ENCODE measurements around the gene NEK9. TPM values are rescaled to one million over a fixed set of nuclear protein-coding genes. Genes with fewer than 3 reads are reported as not detected.

Gene NEK9
- total and polyA plus RNA-seq, 9 of the 15 experiments (the other 6 are each of a cell fraction or from before 2014, with no cell fraction given), result 2.8 to 39.6 (median 19.8) TPM

- Histone ChIP-seq H3K27me3 (ENCODE audit: control insufficient read depth in 2 of 2, insufficient read depth in 2 of 2, low read length in 2 of 2) (no peaks in the 10 kb centered on the region), H2AFZ (ENCODE audit: low read depth, low read length) (peak overlapping the region; percentile 86), H3K9me1 (ENCODE audit: control insufficient read depth, insufficient read depth, low read length) (peaks cover 3% of the 10 kb centered on the region), H3K9ac (ENCODE audit: insufficient read depth in 1 of 2, low read depth in 2 of 2, low read length in 2 of 2) (peak overlapping the region; percentile 87), H4K20me1 (replicated peaks; ENCODE audit: control insufficient read depth, insufficient read depth, low read length) (no peaks in the 10 kb centered on the region), H3K4me1 (replicated peaks in 1 of 2; ENCODE audit: control insufficient read depth in 2 of 2, insufficient read depth in 2 of 2, low read length in 2 of 2) (peaks cover 29 to 32% of the 10 kb centered on the region in 2 experiments; a peak in 4 of 5 replicates), H3K9me3 (replicated peaks; ENCODE audit: control insufficient read depth, insufficient read depth, low read depth, low read length) (no peaks in the 10 kb centered on the region), H3K79me2 (ENCODE audit: control insufficient read depth, insufficient read depth, low read length) (peaks cover 69% of the 10 kb centered on the region), H3K36me3 (ENCODE audit: control insufficient read depth, insufficient read depth, low read length) (no peaks in the 10 kb centered on the region; the same call in 2 of the 3 replicates), H3K4me2 (ENCODE audit: insufficient read depth, low read length) (peak overlapping the region; percentile 96), H3K4me3 (peak overlapping the region; percentile 41), H3K27ac (ENCODE audit: extremely low read depth, low read depth, low read length) (peak overlapping the region; percentile 93)
- DNase-seq (ENCODE audit: extremely low read depth in 1 of 4, low spot score in 3 of 4) (peak in 2 of 4 experiments; percentile 10 to 26), FAIRE-seq (peak; percentile 40), ATAC-seq (peak; percentile 1; the same call in 2 of the 3 replicates)
- intact Hi-C loops (cut with micrococcal nuclease), result no loop called here
- ChIA-PET POLR2A (interaction anchor here (0.6 to 1.0 kb wide), 7 partner anchors 20 to 561 kb away, joined by 3 to 4 read pairs (median 3); partner anchors contain the start of gene EIF2B2), CTCF (ENCODE audit: low intra/inter-chr PET ratio) (no interaction called here)
- in situ Hi-C loops (cut with MboI), result no loop called here
- WGBS (ENCODE audit: insufficient coverage, low coverage, missing lambda C conversion rate), result under 1% methylated on average over 10 of the region's 15 CpGs
- TSS peak; percentile 85 for BruUV-seq (replicated peaks)
- TF ChIP-seq TFAP4 (CRISPR knock-in tag; IDR thresholded peaks at IDR 0.05; ENCODE audit: borderline replicate concordance) (no peak), POLR2B (IDR thresholded peaks at IDR 0.05; ENCODE audit: low read depth, partially characterized antibody) (peak; percentile 50), MAFG (tag; conservative IDR thresholded peaks at IDR 0.05) (peak; percentile 92), SUPT5H (IDR thresholded peaks at IDR 0.05) (0 out of 2 replicates have a peak, but pooled peaks have one; percentile 13), POLR2H (tag; IDR thresholded peaks at IDR 0.05; ENCODE audit: low read depth) (no peak), EHMT2 (IDR thresholded peaks at IDR 0.05) (0 out of 2 replicates have a peak, but pooled peaks have one; percentile 71), SAFB (IDR thresholded peaks at IDR 0.05; ENCODE audit: borderline replicate concordance, low read depth, low read length) (no peak), BACH1 (tag; IDR thresholded peaks at IDR 0.05) (peak; percentile 65; the same call in 1 of the 2 replicates), BRD9 (IDR thresholded peaks at IDR 0.05; ENCODE audit: low read depth, partially characterized antibody) (no peak), ATF3 (IDR thresholded peaks at IDR 0.05) (peak; percentile 52; the same call in 1 of the 2 replicates), ATF3 (CRISPR knock-in tag; conservative IDR thresholded peaks at IDR 0.05) (no peak), SMARCA5 (IDR thresholded peaks at IDR 0.05) (0 out of 2 replicates have a peak, but pooled peaks have one; percentile 17), CBX3 (IDR thresholded peaks at IDR 0.05; ENCODE audit: borderline replicate concordance in 1 of 2, low read length in 2 of 2) (no peak), ZFP36 (IDR thresholded peaks at IDR 0.05; ENCODE audit: low read depth, low read length, partially characterized antibody) (no peak), ARID2 (IDR thresholded peaks at IDR 0.05) (peak; percentile 35; the same call in 1 of the 2 replicates), ZNF41 (CRISPR knock-in tag; conservative IDR thresholded peaks at IDR 0.05) (no peak), ZBTB33 (CRISPR knock-in tag; IDR thresholded peaks at IDR 0.05) (no peak)
- TF ChIP-seq, protein P1, sequence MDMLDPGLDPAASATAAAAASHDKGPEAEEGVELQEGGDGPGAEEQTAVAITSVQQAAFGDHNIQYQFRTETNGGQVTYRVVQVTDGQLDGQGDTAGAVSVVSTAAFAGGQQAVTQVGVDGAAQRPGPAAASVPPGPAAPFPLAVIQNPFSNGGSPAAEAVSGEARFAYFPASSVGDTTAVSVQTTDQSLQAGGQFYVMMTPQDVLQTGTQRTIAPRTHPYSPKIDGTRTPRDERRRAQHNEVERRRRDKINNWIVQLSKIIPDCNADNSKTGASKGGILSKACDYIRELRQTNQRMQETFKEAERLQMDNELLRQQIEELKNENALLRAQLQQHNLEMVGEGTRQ (CRISPR knock-in tag; IDR thresholded peaks at IDR 0.05), result no peak
Measured at GRCh38 chr14:75068294-75069120, 58.3 kb downstream of the NEK9 start.
